Activated CD4-positive, alpha-beta memory T cell treated with anti-CD3 and anti-CD28 coated beads, Interleukin-2, amount 10 ng/mL, durations not matched to agents 7 days and 5 days (primary cell): ENCODE results near the gene CLCNKB. TPM values are rescaled to one million over a fixed set of nuclear protein-coding genes. Genes with fewer than 3 reads are reported as not detected.

Experiments
- CTCF ChIA-PET: fragments of 350-600 bp; sonication (Branson Sonifier 250); formaldehyde crosslinking; loops from one replicate; lab custom pipeline; 2021; ENCODE audit warnings: antibody characterized with exemption, inconsistent platforms; lab: Charles Lee
- POLR2A ChIA-PET: fragments of 350-600 bp; sonication (Branson Sonifier 250); formaldehyde crosslinking; loops from one replicate; lab custom pipeline; 2021; ENCODE audit warnings: antibody characterized with exemption; lab: Charles Lee
- DNase-seq: peaks from one replicate; pipeline ENCODE4 v3.0.0-alpha.2; 2020
- H3K27ac Mint-ChIP-seq: one replicate; pipeline ENCODE4 v1.8.0; 2021; ENCODE audit warnings: mild to moderate bottlenecking, mixed read lengths
- H3K27me3 Mint-ChIP-seq: one replicate; pipeline ENCODE4 v1.8.0; 2021; ENCODE audit warnings: mixed read lengths
- H3K36me3 Mint-ChIP-seq: one replicate; pipeline ENCODE4 v1.8.0; 2021; ENCODE audit warnings: low read depth, mixed read lengths
- H3K4me1 Mint-ChIP-seq: one replicate; pipeline ENCODE4 v1.8.0; 2021; ENCODE audit warnings: mixed read lengths
- H3K4me3 Mint-ChIP-seq: one replicate; pipeline ENCODE4 v1.8.0; 2021; ENCODE audit warnings: mild to moderate bottlenecking, mixed read lengths
- H3K9me3 Mint-ChIP-seq: one replicate; pipeline ENCODE4 v1.8.0; 2021; ENCODE audit warnings: mixed read lengths
- total RNA-seq, 2 experiments: library from RNA; stranded (reverse); gene quantifications; one replicate each; pipeline ENCODE4 v1.2.3, GENCODE V29; 2021

The CLCNKB gene
- total RNA-seq, 2 experiments from 2014 or later = not detected

DNA sequence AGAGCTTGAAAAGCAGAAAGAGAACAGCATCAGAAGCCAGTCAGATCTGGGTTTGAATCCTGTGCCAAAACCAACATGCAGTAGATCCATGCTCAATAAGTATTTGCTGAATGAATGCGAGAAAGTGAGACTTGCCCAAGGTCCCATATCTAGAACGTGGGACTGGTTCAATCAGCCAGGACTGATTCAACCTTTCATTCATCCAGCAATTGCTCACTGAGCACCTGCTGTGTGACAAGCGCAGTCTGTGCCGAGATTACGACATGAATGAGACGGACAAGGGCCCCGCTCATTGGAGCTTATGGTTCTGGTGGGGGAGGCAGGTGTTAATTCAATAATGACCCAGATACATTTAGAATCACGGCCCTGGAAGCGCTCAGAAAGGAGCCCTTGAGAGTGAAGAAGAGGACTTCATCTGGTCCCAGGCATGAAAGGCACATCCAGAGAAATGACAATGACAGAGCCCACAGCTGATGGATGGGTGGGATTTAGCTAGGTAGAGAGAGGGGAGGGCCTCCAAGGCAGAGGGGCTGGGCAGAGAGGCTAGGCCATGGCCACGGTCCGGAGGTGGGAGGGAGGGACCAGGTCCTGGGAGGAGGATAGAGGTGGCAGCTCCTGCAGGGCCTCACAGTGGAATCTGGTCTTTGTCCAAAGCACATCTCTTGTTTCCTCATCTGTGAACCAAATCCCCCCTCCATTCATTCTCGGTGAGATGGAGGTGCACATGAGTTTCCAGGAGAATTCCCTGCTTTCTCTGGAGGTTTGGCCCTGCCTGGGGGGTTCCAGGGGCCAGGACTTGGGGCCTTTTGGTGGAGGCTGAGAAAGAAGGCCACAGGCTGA is 34.0 kb downstream of the CLCNKB start:
- H3K36me3 Mint-ChIP-seq = no peaks in the 10 kb centered on the region
- H3K4me3 Mint-ChIP-seq = no peak overlapping the region
- ChIA-PET POLR2A (interaction anchor here (1.5 kb wide), 1 partner anchor 436 kb away, joined by 4 read pairs; the partner anchor contains the start of gene RNU1-1), CTCF (interaction anchor here (1.2 to 8.7 kb wide), 7 partner anchors 9 to 286 kb away, joined by 3 to 207 read pairs (median 8); partner anchors contain the start of gene FAM131C)
- peaks cover 14% of the 10 kb centered on the region for H3K27me3 Mint-ChIP-seq
- H3K9me3 Mint-ChIP-seq = no peaks in the 10 kb centered on the region
- peaks cover 25% of the 10 kb centered on the region for H3K4me1 Mint-ChIP-seq
- no peak for DNase-seq
- no peak overlapping the region for H3K27ac Mint-ChIP-seq

- peak overlapping the region; percentile 87 for H3K27ac Mint-ChIP-seq
- DNase-seq = peak; percentile 82
- H3K4me3 Mint-ChIP-seq = peak overlapping the region; percentile 63
- POLR2A ChIA-PET = interaction anchor here (1.2 to 2.7 kb wide), 4 partner anchors 9 to 435 kb away, joined by 3 to 14 read pairs (median 6); partner anchors contain the start of gene RNU1-1
- H3K27me3 Mint-ChIP-seq = peaks cover 6% of the 10 kb centered on the region
- peaks cover 16% of the 10 kb centered on the region for H3K4me1 Mint-ChIP-seq
- H3K36me3 Mint-ChIP-seq = no peaks in the 10 kb centered on the region
- CTCF ChIA-PET = interaction anchor here (0.6 to 8.7 kb wide), 41 partner anchors 8 to 648 kb away, joined by 3 to 207 read pairs (median 5); partner anchors contain the start of genes CPLANE2, FAM131C and FBXO42
- no peaks in the 10 kb centered on the region for H3K9me3 Mint-ChIP-seq
These were observed 35.5 kb downstream of the CLCNKB start for GRCh38 chr1:16078925-16079656.

- Mint-ChIP-seq H3K27ac (no peak overlapping the region), H3K4me1 (peaks cover 11% of the 10 kb centered on the region), H3K9me3 (no peaks in the 10 kb centered on the region), H3K27me3 (no peaks in the 10 kb centered on the region), H3K4me3 (no peak overlapping the region), H3K36me3 (no peaks in the 10 kb centered on the region)
- ChIA-PET CTCF (interaction anchor here (1.2 to 8.7 kb wide), 7 partner anchors 12 to 283 kb away, joined by 3 to 207 read pairs (median 31); partner anchors contain the start of gene FAM131C), POLR2A (interaction anchor here (0.8 to 2.7 kb wide), 3 partner anchors 10 to 163 kb away, joined by 3 to 14 read pairs (median 7); no protein-coding TSS in a partner anchor)
- DNase-seq = no peak
These were observed 37.0 kb downstream of the CLCNKB start for GRCh38 chr1:16080422-16081150.

DNA sequence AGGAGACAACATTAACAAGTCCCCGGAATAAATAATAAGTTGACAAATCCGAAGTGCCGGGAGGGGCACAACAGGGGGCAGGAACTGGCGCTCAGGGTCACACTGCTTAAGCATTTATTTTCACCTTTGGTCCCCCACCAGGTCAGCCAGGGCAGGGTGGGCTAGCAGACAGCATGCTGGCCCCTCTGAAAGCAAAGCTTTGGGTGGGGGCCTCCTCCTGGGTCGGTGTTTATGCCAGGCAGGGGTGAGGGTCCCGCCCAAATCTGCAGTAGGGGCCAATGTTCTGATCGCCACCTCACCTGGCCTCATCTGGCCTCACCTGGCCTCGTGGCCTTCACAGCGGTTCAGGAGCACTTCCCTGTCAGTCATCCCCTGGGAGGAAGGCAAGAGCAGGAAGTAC is 38.1 kb downstream of the CLCNKB start:
- Mint-ChIP-seq H3K36me3 (no peaks in the 10 kb centered on the region), H3K4me1 (peaks cover 11% of the 10 kb centered on the region), H3K4me3 (no peak overlapping the region), H3K27ac (no peak overlapping the region), H3K9me3 (no peaks in the 10 kb centered on the region), H3K27me3 (no peaks in the 10 kb centered on the region)
- no peak for DNase-seq
- CTCF ChIA-PET = interaction anchor here (1.0 to 8.7 kb wide), 13 partner anchors 13 to 281 kb away, joined by 3 to 207 read pairs (median 5); partner anchors contain the start of gene FAM131C
- POLR2A ChIA-PET = interaction anchor here (1.1 kb wide), 1 partner anchor 81 kb away, joined by 5 read pairs; no protein-coding TSS in a partner anchor

- DNase-seq = peak; percentile 75
- POLR2A ChIA-PET = interaction anchor here (0.9 to 1.4 kb wide), 3 partner anchors 10 to 103 kb away, joined by 4 to 5 read pairs (median 4); no protein-coding TSS in a partner anchor
- no peak overlapping the region for H3K4me3 Mint-ChIP-seq
These were observed 38.9 kb downstream of the CLCNKB start for GRCh38 chr1:16082283-16083038.

GRCh38 chr1:16083486-16083885 is 39.9 kb downstream of the CLCNKB start:
- Mint-ChIP-seq H3K27me3 (no peaks in the 10 kb centered on the region), H3K36me3 (no peaks in the 10 kb centered on the region)

More at GRCh38 chr1:16082283-16083038, 38.9 kb downstream of the CLCNKB start:
- Mint-ChIP-seq H3K36me3 (no peaks in the 10 kb centered on the region), H3K27ac (no peak overlapping the region), H3K4me1 (peaks cover 10% of the 10 kb centered on the region), H3K9me3 (no peaks in the 10 kb centered on the region), H3K27me3 (no peaks in the 10 kb centered on the region)
- CTCF ChIA-PET = interaction anchor here (0.8 to 8.7 kb wide), 21 partner anchors 9 to 538 kb away, joined by 3 to 207 read pairs (median 4); partner anchors contain the start of gene FAM131C

DNA sequence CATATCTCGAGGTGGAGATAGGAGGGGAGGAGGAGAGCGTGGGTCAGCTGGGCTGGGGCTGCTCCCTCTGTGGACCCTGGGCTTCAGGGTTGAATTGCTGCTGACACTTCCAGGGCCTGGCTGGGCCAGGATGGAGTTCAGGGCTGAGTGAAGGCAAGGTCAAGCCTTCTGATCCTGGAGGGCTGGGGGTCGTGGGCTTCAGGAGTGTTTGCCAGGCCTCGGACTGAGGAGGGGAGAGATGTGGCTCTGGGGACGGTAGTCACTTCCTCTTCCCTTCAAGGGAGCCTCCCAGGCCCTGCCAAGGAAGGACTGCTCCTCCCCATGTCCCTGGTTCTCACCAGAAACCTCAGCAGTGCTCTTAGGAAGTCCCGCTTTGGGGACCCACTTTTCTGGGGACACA is 41.9 kb downstream of the CLCNKB start:
- Mint-ChIP-seq H3K4me1 (no peaks in the 10 kb centered on the region), H3K36me3 (no peaks in the 10 kb centered on the region), H3K9me3 (no peaks in the 10 kb centered on the region)

More at GRCh38 chr1:16083486-16083885, 39.9 kb downstream of the CLCNKB start:
- ChIA-PET CTCF (interaction anchor here (1.0 to 8.7 kb wide), 6 partner anchors 15 to 537 kb away, joined by 4 to 207 read pairs (median 18); partner anchors contain the start of gene FAM131C), POLR2A (interaction anchor here (1.4 kb wide), 1 partner anchor 102 kb away, joined by 4 read pairs; no protein-coding TSS in a partner anchor)
- Mint-ChIP-seq H3K27ac (no peak overlapping the region), H3K9me3 (no peaks in the 10 kb centered on the region), H3K4me3 (no peak overlapping the region), H3K4me1 (peaks cover 6% of the 10 kb centered on the region)
- DNase-seq = no peak

DNA sequence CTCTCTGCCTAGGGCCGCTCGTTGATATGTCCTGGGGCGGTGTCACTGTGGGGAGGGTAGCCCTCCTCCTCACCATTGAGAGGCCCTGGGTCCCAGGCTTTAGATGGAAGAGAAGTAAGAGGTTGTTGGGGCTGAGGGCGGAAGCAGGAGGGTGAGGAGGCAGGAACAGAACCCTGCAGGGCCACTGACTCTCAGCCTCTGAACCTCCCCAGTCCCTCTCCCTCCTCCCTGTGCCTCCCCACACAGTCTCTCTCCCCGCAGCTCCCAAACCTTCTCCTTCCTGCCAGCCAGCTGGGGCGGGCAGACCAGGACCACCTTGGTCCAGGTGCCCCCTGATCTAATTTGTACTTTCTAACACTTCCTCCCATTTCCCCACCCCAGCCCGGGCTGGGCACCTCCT is 44.2 kb downstream of the CLCNKB start:
- Mint-ChIP-seq H3K27ac (no peak overlapping the region), H3K36me3 (no peaks in the 10 kb centered on the region), H3K27me3 (no peaks in the 10 kb centered on the region), H3K4me3 (no peak overlapping the region), H3K4me1 (no peaks in the 10 kb centered on the region), H3K9me3 (no peaks in the 10 kb centered on the region)
- ChIA-PET POLR2A (no interaction called here), CTCF (interaction anchor here (0.7 kb wide), 2 partner anchors 8 to 373 kb away, joined by 3 to 8 read pairs; no protein-coding TSS in a partner anchor)
- no peak for DNase-seq

More for the DNA sequence above, 41.9 kb downstream of the CLCNKB start:
- CTCF ChIA-PET = interaction anchor here (2.1 to 8.7 kb wide), 2 partner anchors 102 to 160 kb away, joined by 5 to 207 read pairs; no protein-coding TSS in a partner anchor
- Mint-ChIP-seq H3K4me3 (no peak overlapping the region), H3K27me3 (no peaks in the 10 kb centered on the region), H3K27ac (no peak overlapping the region)
- DNase-seq = no peak
- POLR2A ChIA-PET = no interaction called here

DNA sequence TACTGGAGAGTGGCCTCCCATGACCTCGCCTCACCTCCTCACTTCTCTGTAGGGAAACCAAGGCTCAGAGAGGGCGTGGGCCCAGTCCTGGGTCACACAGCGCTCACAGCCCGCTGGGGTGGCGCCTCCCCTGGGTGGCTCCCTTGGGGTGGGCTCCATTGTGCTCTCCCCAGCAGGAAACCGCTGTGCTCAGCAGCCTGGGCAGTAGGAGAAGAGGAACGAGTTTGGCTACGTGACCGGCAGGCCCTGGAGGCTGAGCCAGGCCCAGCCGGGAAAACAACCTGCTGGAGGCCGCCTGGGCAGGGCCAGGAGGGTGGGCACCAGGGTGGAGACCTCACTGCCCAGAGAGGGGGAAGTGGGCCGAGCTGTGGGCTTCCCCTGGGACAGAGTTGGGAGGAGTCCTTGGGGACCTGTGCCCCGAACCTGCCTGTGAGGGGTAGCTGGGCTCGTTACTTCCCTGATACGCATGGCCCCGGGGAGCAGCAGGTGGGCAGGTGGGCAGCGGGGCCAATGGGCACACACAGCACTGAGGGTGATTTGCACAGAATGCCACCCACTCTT is 44.8 kb downstream of the CLCNKB start:
- Mint-ChIP-seq H3K36me3 (no peaks in the 10 kb centered on the region), H3K9me3 (no peaks in the 10 kb centered on the region), H3K4me1 (no peaks in the 10 kb centered on the region), H3K27ac (no peak overlapping the region), H3K4me3 (no peak overlapping the region), H3K27me3 (no peaks in the 10 kb centered on the region)
- ChIA-PET CTCF (no interaction called here), POLR2A (no interaction called here)
- DNase-seq = no peak

- no peaks in the 10 kb centered on the region for H3K36me3 Mint-ChIP-seq
- no peak overlapping the region for H3K27ac Mint-ChIP-seq
- peaks cover 1% of the 10 kb centered on the region for H3K27me3 Mint-ChIP-seq
- ChIA-PET POLR2A (no interaction called here), CTCF (no interaction called here)
- DNase-seq = no peak
- no peaks in the 10 kb centered on the region for H3K9me3 Mint-ChIP-seq
- no peaks in the 10 kb centered on the region for H3K4me1 Mint-ChIP-seq
- H3K4me3 Mint-ChIP-seq = no peak overlapping the region
These were observed 45.4 kb downstream of the CLCNKB start for GRCh38 chr1:16088996-16089395.
